Suppressor macrophage treated with lipopolysaccharide for 4 hours (primary cell): ENCODE data around the gene SLC35F4.
"Not testable (repeated sequence)": the region's sequence is repeated elsewhere in the genome, so short reads cannot be mapped to it uniquely, and the experiment has no call there.

Source experiments
- DNase-seq: peaks from one replicate; pipeline ENCODE4 v3.0.0-alpha.2; 2020

Gene SLC35F4

DNA sequence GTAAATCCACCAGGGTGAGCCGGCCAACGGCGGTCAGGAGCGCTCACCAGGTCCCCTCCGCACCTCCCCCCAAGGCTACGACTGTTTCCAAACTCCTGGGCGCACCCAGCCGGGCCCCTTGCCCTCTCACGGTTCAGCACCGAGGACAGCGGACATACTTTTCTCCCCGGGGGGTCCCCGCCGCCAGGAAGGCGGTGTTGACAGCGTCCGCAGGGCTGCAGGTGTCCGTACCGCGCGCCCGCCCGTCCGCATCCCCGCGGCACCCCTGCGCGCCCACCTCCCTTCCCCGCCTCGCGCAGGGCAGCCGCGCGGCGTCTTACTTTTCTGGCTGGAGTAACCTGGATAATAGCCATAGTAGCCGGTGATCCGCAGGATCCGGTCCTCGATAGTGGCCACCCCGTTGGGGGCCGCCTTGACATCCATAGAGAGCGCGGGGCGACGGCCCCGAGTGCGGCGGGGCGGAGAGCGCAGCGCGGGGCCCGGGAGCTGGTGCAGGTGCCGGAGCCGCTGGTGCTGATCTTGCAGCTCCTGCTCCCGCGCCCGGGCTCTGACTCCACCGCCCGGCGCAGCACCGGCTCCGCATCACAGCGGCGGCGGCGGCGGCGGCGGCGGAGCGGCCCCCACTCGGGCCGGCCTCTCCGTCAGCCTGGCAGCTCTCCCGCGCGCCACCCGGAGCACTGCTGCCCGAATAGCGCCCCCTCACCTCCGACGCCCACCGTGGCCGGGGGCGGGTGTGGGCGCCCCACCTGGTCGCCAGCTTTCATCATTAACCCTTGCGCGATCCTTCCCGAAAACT, at the start of gene SLC35F4:
Gene SLC35F4 (minus strand): TSS at position 690 of the 796 bp plus-strand sequence.
- no peak for DNase-seq

DNA sequence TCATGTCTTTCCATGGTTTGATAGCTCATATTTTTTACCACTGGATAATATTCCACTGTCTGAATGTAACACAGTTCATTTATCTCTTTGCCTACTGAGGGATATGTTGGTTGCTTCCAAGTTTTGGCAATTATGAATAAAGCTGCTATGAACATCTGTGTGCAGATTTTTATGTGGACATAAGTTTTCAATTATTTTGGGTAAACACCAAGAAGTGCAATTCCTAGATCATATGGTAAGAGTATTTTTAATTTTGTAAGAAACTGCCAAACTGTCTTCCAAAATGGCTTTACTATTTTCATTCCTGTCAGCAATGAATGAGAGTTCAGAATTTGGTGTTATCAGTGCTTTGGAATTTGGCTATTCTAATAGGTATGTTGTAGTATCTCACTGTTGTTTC, 43.7 kb upstream of the SLC35F4 start:
- no peak for DNase-seq

DNA sequence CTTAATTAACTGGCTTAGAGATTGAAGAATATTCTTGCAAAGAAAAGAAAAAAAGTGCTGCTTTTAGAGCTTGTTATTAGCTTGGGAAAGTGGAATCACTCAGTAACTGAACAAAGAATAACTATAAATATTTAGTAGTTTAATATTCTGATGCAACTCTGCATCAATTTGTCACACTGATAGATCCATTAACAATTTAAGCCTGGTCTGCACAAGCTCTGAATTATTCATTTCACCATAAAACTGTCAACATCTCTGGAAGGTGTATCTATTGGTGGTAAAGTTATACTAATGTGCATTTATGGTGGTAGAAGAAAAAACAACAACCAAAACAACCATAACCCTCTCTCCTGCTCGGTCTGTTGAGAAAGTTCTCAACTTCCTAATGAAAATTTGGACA, 38.1 kb upstream of the SLC35F4 start:
- no peak for DNase-seq

DNA sequence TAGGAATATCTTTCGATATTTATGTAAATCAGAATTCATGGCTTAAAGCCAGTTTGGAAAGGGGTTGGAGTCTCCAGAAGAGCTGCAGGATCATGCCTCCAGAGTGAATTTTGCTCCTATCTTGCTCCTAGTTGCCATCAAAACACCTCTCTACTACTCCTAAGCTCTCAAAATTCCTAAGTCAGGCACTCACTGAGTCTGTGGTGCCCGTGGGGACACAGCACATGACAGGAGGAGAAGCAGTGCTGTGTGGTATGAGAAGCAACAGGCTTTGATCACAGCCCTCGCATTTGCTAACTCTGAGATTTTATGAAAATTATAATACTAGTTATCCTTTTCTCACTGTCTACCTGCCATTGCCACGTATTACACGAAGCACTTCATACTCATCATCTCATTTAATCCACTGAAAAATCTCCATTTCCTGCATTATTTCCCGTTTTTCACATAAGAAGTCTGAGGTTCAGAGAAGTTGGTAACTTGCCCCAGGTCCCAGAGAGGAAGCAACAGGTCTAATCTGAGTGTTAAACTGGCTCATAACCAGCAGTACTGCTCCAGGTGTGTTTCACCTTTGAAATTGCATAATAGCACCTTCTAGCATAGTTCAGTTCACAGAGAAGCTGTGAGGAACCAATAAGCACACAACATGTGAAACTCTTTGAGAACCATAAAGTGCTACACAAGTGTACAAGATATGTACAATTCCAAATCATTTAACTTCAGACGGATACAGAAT, 33.1 kb upstream of the SLC35F4 start:
- DNase-seq: no peak

DNA sequence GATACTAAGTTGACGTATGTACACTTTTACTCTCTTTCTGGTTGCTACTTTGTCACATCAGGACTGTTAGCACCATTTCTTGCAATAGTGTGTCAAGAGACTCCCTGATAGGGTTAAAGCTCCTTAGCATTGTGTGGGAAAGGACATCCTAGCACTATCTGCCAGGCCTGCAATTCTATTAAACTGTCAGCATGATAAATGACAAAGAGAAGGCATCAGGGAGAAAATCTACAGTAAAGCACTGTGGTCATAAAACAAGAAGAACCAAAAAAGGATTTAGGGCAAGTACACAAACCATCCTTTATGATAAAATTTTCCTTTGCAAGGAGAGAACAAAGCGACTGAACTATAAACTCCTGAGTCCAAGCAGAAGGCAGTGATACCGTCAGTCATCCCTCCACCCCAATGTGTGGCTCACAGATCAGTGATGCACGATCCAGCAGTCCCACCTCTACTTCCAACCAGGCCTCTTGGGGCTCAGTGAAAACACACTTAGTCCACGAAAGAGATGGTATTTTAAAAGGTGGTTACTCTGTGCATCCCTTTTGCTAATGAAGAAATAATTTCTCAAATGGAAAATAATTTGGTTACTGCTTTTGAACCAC, 31.4 kb upstream of the SLC35F4 start:
- DNase-seq: no peak

DNA sequence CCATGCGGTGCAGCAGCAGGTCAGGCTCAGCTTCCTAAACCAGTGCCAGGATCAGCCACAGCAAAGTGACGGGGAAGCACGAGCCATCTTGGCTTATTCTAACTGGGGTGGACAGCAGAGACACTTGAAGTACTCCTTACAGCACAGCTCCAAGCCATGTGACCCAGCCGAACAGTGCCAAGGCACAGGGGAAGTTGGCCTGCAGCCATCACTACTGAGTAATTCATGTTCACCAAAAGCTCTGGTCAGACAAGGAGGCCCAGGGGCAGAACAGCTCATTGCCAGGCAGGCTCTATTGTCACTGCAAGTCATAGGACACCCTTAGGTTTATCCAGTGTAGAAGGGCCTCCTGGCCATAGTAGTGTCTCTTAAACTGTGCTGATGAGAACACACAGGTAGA, 23.4 kb upstream of the SLC35F4 start:
- no peak for DNase-seq

DNA sequence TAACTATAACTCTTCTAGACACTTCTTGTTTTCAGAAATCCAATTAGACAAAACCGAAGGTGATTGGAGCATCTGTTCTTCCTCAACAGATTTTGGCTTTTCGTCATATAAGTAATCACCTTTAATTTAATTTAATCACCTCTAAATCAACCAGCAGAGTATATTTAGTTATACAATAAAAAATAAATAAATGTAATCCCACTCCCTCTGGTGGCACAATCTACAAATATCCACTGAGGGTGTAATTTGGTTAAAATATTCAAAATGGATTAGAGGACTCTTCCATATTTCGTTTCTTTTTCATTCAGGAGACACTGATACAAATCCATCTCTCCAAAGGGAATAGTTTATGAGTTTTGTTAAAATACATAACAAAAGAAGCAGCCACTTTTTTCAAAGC, 18.3 kb upstream of the SLC35F4 start:
- no peak for DNase-seq

DNA sequence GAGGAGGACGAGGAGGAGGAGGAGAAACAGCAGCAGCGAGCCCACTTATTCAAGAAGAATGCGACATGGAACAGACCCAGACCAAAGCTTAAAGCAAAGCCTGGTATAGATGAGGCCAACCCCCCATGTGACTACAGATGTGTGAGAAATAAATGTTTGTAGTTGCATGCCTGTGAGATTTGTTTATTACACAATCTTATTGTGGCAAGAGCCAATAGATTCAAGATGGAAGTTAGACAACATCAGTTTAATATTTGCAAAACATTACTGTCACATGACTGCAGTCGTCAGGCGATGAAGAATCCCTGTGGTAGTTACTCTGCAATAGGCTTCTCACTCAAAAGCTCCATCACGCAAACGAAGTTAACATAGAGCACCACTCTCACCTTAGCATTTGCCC, 17.2 kb upstream of the SLC35F4 start:
- DNase-seq: no peak

DNA sequence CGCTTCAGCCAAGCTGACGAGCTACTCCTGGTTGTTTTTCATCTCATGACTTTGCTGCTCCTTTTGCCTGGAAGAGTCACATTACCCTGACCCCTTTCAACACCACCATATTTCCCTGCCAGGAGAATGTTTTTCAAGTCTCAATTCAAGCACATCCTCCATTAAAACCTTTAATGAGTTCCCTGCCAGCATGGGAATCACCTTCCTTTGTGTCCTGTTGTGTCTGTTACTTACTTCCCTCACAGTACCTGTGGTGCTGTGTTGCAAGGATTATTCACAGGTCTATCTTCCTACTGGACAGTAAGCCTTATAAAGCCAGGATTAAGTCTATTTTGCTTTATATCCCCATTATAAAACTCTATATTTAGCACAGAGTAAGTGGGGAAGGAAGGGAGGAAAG, 13.6 kb upstream of the SLC35F4 start:
- DNase-seq: no peak

DNA sequence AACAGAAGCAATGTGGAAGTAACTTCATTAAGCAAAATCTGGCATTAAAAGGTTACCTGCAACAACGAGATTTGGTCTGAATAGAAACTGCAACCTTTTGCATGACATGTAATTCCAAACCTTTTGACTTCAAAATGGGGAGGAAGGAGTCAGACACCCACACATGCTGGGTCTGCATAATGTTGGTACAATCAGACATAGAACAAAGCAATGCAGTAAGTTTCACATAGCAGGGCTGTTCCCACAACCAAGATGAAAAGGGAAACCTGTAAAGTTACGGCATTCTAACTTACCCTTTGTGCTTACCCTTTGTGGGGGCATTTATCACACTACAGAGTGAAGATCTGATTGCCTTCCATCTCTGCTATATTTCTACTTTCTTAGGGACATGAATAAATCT, 10.1 kb upstream of the SLC35F4 start:
- no peak for DNase-seq

DNA sequence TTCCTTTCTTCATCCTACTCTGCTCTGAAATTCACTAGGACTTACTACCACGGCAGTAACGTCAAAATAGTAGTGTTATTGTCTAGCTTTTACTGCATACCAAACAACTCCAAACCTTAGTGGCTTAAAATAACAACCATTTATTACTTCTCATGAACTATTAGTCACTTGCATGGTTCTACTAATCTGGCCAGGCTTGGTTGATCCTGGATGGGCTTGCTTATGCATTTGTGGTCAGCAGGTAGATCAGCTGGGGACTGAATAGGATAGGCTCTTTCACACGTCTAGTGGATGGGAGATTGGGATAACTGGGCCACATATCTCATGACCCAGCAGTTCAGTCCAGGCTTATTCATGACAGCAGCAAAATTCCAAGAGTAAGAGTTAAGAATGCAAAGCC, 9.4 kb upstream of the SLC35F4 start:
- no peak for DNase-seq

DNA sequence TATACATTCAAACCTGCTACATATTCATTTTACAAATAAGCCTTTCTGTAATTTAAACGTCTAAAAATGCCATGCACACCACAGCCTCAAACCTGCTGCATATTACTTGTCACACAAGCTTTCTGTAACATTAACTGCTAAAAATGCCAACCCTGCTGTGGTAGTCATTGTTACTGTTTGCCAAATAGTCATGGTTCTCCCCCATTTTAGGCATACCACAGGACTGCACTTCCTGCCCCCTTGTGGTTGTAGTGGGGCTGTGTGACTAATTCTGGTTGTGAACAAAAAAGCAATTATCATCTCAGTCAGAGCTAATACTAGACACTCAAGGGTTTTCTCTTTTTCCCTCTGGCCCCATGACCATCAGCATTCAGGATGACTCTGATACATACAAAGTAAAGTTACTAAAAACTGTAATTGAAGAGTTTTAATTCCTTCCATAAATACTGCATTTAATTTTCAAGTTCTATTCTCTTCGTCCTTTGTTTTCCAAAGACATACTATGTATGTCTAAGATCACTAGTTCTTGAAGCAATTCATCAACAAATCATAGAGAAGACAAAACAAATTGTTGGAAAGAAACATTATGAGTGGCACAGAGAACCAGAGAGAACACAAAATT, 5.7 kb upstream of the SLC35F4 start:
- DNase-seq: peak; percentile 7

DNA sequence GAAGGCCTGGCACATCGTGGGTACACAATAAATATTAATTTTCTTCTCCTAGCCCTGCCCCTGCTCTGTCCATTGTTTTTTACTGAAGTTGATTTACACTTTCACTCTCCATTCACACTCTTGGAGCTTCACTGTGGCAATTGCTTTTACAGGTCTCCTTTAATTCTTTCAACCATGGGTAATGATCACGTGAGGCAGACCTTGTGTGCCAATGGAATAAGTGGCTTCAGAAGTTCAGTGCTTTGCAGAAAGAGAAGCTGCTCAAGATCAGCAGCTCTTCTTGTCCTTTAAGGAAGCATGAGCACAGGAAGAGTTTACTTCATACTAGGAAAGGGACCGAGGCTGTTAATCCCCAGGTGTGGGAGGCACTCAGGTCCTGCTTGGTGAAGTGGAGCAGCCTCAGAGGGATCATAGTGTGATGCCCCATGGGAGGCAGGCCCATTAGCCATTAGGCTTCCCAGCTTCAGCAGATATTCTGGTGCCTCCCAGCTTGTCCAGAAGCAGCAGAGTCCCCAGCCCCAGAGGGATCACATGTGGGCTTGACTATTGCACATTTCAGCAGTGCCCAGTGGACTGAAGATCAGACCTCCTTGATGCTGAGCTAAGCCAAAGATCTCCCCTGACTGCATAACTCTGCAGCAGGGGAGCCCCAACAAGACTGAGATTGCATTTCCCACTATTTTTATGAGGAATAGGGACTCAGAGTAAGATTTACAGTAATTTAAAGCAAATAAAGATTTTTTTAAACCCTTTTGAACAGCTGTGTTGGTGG, 5.0 kb upstream of the SLC35F4 start:
- DNase-seq: no peak

DNA sequence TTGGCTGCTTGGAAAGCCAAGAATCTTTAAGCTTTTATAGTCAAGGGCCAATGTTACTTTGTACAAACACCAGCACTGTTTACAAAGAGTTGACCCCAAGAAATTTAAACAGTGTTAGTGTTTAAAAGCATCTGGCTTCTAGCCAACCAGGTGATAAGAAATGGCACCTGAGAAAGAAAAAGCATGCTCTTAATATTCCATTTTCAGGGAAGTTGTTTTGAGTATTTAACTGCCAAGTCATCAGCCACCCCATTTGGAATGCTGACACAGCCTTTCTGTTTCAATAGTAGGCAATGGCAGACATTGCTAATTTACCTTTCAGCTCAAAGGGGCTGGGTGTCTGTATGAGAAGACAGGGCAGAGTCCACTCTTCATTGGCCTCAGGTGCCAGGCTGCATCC, 3.7 kb upstream of the SLC35F4 start:
- no peak for DNase-seq

DNA sequence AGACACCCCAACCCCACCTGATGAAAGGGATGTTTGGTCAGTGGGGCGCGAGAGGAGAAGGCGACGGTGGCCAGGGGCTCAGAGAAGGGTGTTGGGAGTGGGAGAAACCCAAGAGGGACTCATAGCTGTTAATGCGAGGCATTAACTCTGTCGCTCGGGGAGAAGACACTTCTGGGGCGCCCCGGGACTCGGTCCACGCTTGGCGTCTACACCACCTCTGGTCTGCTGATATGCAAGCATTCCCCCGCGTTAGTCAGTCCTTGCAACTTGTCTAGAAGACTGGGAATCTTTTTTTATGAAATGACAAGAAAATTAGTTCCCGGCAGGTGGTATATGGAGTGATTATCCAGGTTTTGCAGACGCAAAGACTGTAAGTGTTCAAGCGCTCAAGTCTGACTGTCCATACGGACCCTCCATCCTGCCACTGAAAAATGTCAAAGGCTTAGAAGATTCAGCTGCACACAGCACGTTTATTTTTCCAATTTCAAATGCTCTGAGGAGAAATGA, 360 bp upstream of the SLC35F4 start:
- no peak for DNase-seq

DNA sequence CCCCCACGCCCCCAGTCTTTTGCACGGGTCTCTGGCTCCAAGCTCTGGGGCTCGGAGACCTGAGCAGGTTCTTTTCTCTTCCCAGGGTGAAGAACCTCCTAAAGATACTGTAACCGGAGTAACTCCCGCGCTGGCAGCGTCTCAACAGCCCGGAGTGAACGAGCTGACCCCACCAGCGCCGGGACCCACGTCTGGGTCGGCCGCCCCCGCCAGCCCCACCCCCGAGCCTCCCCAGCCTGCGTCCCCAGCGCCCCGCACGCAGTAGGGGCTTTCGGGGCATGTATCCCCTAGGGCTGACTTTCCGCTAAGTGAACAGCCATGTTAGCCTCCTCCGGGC, 858 bp downstream of the SLC35F4 start:
- DNase-seq: no peak

DNA sequence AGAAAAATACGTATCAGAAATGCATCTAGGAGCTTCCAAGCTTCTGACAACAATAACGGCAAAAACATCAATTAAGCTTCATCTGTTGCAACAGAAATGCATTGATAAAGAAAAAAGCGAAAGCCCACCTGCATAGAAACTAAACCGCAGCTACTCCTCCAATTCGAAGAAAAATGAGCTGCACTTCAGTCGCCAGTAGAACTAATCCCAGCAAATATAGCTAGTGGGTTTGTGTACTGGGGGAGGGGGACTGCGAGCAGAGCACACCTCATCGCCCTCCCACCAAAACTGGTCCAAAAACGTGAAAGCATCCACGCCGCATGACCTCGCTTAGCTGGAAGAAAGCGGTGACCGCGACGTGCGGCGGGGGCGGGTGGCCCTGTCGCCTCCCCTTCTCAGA, 1.2 kb downstream of the SLC35F4 start:
- no peak for DNase-seq

DNA sequence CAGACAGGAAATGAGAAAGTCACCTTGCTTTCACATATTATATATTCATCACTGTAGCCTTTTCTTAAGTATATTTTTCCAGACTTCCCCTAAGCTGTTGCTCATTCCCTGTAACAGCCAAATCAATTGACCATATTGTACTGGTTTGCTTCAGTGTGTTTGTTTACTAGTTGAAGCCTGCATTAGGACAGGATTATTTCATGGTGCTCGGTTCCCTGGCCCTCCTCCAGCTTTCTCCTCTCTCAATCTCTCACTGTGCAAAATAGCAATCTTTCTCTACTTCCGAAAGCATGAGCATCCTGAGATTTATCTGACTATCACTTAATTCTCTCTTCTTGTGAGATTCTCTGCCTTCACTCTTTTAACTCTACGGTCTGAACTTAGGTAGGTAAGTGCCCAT, 2.4 kb downstream of the SLC35F4 start:
- DNase-seq: no peak

DNA sequence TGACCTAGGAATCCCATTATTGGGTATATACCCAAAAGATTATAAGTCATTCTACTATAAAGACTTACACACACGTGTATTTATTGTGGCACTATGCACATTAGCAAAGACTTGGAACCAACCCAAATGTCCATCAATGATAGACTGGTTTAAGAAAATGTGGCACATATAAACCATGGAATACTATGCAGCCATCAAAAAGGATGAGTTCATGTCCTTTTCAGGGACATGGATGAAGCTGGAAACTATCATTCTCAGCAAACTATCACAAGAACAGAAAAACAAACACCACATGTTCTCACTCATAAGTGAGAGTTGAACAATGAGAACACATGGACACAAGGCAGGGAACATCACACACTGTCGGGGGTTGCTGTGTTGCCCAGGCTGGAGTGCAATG, 10.2 kb downstream of the SLC35F4 start:
- DNase-seq: not testable (repeated sequence)

DNA sequence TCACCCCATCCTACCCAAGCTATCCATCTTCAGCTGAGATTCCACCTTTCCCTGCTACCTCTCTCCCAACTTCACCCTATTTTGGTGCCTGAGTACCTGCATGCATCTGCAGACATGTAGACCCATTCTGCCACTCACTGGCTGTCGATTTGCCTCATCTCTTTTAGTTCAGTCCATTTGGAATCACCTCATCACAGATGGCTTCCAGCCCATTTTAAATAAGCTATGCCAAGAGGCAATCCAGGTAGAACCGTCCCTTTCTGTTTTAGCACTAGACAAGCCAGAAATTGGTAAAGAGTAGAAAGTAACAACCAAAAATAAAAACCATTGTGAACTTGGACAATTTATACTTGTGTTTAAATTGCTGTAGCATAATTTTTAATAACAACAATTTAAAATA, 11.3 kb downstream of the SLC35F4 start:
- DNase-seq: no peak

DNA sequence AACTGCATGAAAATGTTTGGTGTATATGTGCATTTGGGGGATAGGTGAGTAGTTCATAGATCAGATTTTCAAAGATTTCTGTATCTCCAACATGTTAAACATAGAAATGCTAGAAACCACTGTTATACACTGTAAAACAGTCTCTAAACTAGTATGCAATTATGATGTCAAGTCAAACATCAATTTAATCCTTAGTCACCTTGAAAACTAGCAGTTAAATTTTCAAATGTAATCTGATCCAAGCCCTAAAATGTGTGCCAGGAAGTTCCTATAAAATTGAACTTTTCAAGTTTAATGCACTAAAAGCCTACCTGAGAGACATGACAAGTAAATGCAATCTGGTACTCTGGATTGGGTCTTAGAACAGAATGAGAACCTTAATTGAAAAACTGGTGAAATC, 14.5 kb downstream of the SLC35F4 start:
- DNase-seq: no peak

DNA sequence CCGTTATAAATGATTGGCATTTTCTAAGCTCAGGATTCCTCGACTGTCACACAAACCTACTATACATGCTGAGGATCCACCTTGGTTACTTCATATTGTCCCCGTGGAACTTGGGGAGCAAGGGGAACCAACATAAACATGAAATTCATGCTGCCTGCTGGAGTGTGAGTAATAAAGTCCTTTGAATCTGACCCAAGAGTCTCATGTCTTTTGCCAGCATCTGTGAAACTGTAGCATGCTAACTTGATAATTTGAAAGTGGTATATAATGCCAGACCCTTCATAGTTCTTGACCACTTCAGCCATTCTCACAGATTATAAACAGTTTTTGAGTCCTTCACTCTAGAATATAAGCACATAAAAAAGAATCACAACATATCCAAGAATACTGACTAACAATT, 17.1 kb downstream of the SLC35F4 start:
- no peak for DNase-seq

DNA sequence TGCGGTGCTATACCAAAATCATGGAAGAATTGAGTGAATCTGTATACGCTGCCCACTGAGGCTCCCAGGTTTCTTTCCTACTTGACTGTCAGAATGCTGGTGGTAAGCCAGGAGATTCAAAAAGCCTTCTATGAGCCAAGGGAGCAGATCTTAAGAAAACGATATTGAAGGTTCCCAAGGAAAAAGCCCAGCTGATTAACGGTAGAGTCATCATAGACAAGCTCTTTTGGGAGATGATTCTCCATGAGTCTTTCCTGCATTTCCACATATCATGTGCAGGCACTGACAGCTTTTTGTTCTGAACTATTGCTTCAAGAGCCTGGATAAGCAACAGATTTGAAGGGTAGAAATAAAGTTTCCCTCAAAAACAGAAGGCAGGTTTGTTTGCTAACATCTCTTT, 17.5 kb downstream of the SLC35F4 start:
- no peak for DNase-seq
